SK-N-SH treated with all-trans-retinoic acid at 6 μM for 48 hours (cell line): ENCODE data around the gene SLC24A4.

Source experiments
- ATAC-seq: fragments of 200-7000 bp; cut with Tn5 transposase; 3 replicates; pipeline ENCODE4 v1.9.1; 2020; ENCODE audit warnings: mild to moderate bottlenecking, moderate library complexity
- ARNTL ChIP-seq: fragments of 450-650 bp; formaldehyde crosslinking; IDR thresholded peaks from 2 replicates; pipeline ENCODE4 v1.5.0; 2020; ENCODE audit warnings: low read depth, mild to moderate bottlenecking, moderate library complexity, borderline replicate concordance
- CSDC2 ChIP-seq: fragments of 250-450 bp; sonication (Bioruptor Pico); IDR thresholded peaks from 2 replicates; pipeline ENCODE4 v1.5.0; 2020; ENCODE audit warnings: mild to moderate bottlenecking, moderate library complexity
- CSRNP3 ChIP-seq: fragments of 250-450 bp; sonication (Bioruptor Pico); IDR thresholded peaks from 2 replicates; pipeline ENCODE4 v1.5.1; 2021; ENCODE audit warnings: mild to moderate bottlenecking, moderate library complexity
- ESRRG ChIP-seq: fragments of 250-450 bp; sonication (Bioruptor Pico); IDR thresholded peaks from 2 replicates; pipeline ENCODE4 v1.6.1; 2021; ENCODE audit warnings: mild to moderate bottlenecking
- GLIS3 ChIP-seq: fragments of 250-450 bp; sonication (Bioruptor Pico); IDR thresholded peaks from 2 replicates; pipeline ENCODE4 v1.5.0; 2020; ENCODE audit warnings: mild to moderate bottlenecking, moderate library complexity
- ISL1 ChIP-seq: fragments of 250-450 bp; sonication (Bioruptor Pico); IDR thresholded peaks from 2 replicates; pipeline ENCODE4 v2.1.2; 2022; ENCODE audit warnings: mild to moderate bottlenecking, moderate library complexity
- OSR1 ChIP-seq: fragments of 250-450 bp; sonication (Bioruptor Pico); IDR thresholded peaks from 2 replicates; pipeline ENCODE4 v1.8.0; 2022; ENCODE audit warnings: moderate library complexity, mild to moderate bottlenecking, inconsistent platforms
- PATZ1 ChIP-seq: fragments of 250-450 bp; sonication (Bioruptor Pico); IDR thresholded peaks from 2 replicates; pipeline ENCODE4 v1.8.0; 2020; ENCODE audit warnings: mild to moderate bottlenecking, moderate library complexity, borderline replicate concordance
- POU6F1 ChIP-seq: fragments of 250-450 bp; sonication (Bioruptor Pico); IDR thresholded peaks from 2 replicates; pipeline ENCODE4 v1.8.0; 2021; ENCODE audit warnings: low read depth, mild to moderate bottlenecking, moderate library complexity, borderline replicate concordance
- PPARA ChIP-seq: fragments of 250-450 bp; sonication (Bioruptor Pico); IDR thresholded peaks from 2 replicates; pipeline ENCODE4 v1.5.0; 2020; ENCODE audit warnings: mild to moderate bottlenecking, borderline replicate concordance
- RARB ChIP-seq: fragments of 250-450 bp; sonication (Bioruptor Pico); IDR thresholded peaks from 2 replicates; pipeline ENCODE4 v1.8.0; 2021; ENCODE audit warnings: mild to moderate bottlenecking, moderate library complexity
- SNAI2 ChIP-seq: fragments of 250-450 bp; sonication (Bioruptor Pico); IDR thresholded peaks from 2 replicates; pipeline ENCODE4 v1.5.0; 2020; ENCODE audit warnings: mild to moderate bottlenecking, moderate library complexity
- TCF4 ChIP-seq: fragments of 250-450 bp; sonication (Bioruptor Pico); IDR thresholded peaks from 2 replicates; pipeline ENCODE4 v1.8.0; 2021; ENCODE audit warnings: mild to moderate bottlenecking, moderate library complexity, borderline replicate concordance
- TOX ChIP-seq: fragments of 250-450 bp; sonication (Bioruptor Pico); IDR thresholded peaks from 2 replicates; pipeline ENCODE4 v1.8.0; 2021; ENCODE audit warnings: mild to moderate bottlenecking, moderate library complexity, borderline replicate concordance
- TSHZ2 ChIP-seq: fragments of 250-450 bp; sonication (Bioruptor Pico); IDR thresholded peaks from 2 replicates; pipeline ENCODE4 v1.5.0; 2020; ENCODE audit warnings: mild to moderate bottlenecking, moderate library complexity
- ZC3H10 ChIP-seq: fragments of 250-450 bp; sonication (Bioruptor Pico); IDR thresholded peaks from 2 replicates; pipeline ENCODE4 v1.5.1; 2021; ENCODE audit warnings: mild to moderate bottlenecking, moderate library complexity
- ZFP3 ChIP-seq: fragments of 250-450 bp; sonication (Bioruptor Pico); IDR thresholded peaks from 2 replicates; pipeline ENCODE4 v1.5.0; 2020; ENCODE audit warnings: mild to moderate bottlenecking, moderate library complexity
- ZNF565 ChIP-seq: fragments of 450-650 bp; formaldehyde crosslinking; conservative IDR thresholded peaks from 2 replicates; pipeline ENCODE4 v1.5.0; 2020; ENCODE audit warnings: low read depth, mild to moderate bottlenecking, moderate library complexity
- ZNF70 ChIP-seq: fragments of 450-650 bp; formaldehyde crosslinking; IDR thresholded peaks from 2 replicates; pipeline ENCODE4 v1.5.0; 2020; ENCODE audit warnings: mild to moderate bottlenecking, moderate library complexity
- ZNF8 ChIP-seq: fragments of 450-650 bp; formaldehyde crosslinking; IDR thresholded peaks from 2 replicates; pipeline ENCODE4 v1.5.0; 2020; ENCODE audit warnings: mild to moderate bottlenecking, moderate library complexity

The SLC24A4 gene

GRCh38 chr14:92302481-92302880, 20.5 kb upstream of the SLC24A4 start:
- no peak for ATAC-seq
- TF ChIP-seq RARB (CRISPR knock-in tag), result no peak

GRCh38 chr14:92308716-92309115, 14.2 kb upstream of the SLC24A4 start:
- ATAC-seq, result no peak
- TF ChIP-seq RARB (CRISPR knock-in tag) (no peak), ISL1 (no peak), ZFP3 (no peak), ARNTL (no peak), CSRNP3 (CRISPR knock-in tag) (no peak), POU6F1 (no peak), ZNF8 (no peak), ZC3H10 (no peak), TSHZ2 (CRISPR knock-in tag) (no peak), PATZ1 (CRISPR knock-in tag) (no peak), PPARA (CRISPR knock-in tag) (no peak), ESRRG (no peak), CSDC2 (CRISPR knock-in tag) (no peak), ZNF565 (CRISPR knock-in tag) (no peak), TCF4 (CRISPR knock-in tag) (no peak), SNAI2 (CRISPR knock-in tag) (no peak), TOX (CRISPR knock-in tag) (no peak), GLIS3 (CRISPR knock-in tag) (no peak), OSR1 (no peak), ZNF70 (no peak)

GRCh38 chr14:92309968-92310530, 12.9 kb upstream of the SLC24A4 start:
- no peak for TF ChIP-seq PPARA (CRISPR knock-in tag)
- no peak for TF ChIP-seq GLIS3 (CRISPR knock-in tag)
- TF ChIP-seq ARNTL, result no peak
- no peak for TF ChIP-seq SNAI2 (CRISPR knock-in tag)
- TF ChIP-seq CSDC2 (CRISPR knock-in tag), result no peak
- no peak for TF ChIP-seq TOX (CRISPR knock-in tag)
- no peak for TF ChIP-seq ZFP3
- TF ChIP-seq ISL1, result no peak
- no peak for TF ChIP-seq OSR1
- no peak for TF ChIP-seq CSRNP3 (CRISPR knock-in tag)
- TF ChIP-seq POU6F1, result no peak
- no peak for TF ChIP-seq TSHZ2 (CRISPR knock-in tag)
- no peak for ATAC-seq
